CD8-positive, alpha-beta memory T cell (primary cell): ENCODE data around the gene ASIP. TPM values are rescaled to one million over a fixed set of nuclear protein-coding genes. Genes with fewer than 3 reads are reported as not detected.

ENCODE experiments used
- CTCF ChIA-PET: fragments of 350-600 bp; sonication (Branson Sonifier 250); formaldehyde crosslinking; loops from one replicate; lab custom pipeline; 2021; ENCODE audit warnings: antibody characterized with exemption; lab: Charles Lee
- POLR2A ChIA-PET: fragments of 350-600 bp; sonication (Branson Sonifier 250); formaldehyde crosslinking; loops from one replicate; lab custom pipeline; 2021; ENCODE audit warnings: antibody characterized with exemption; lab: Charles Lee
- DNase-seq, 5 donors: peaks; one replicate each; pipeline versions ENCODE4 v3.0.0 to v3.0.0-alpha.2; 2020 to 2022; ENCODE audit warnings: mixed read lengths in 1 of 5
- H3K27ac ChIP-seq: one replicate; pipeline ENCODE4 v1.7.0; 2013; ENCODE audit warnings: low read depth, mild to moderate bottlenecking, low read length, moderate library complexity
- H3K27me3 ChIP-seq: 2 replicates; pipeline ENCODE4 v1.7.0; 2013; ENCODE audit warnings: low read length, mild to moderate bottlenecking; ENCODE audit not compliant: insufficient read depth, poor library complexity, severe bottlenecking
- H3K36me3 ChIP-seq: 2 replicates; pipeline ENCODE4 v1.7.0; 2013; ENCODE audit warnings: mild to moderate bottlenecking, low read length, moderate library complexity; ENCODE audit not compliant: insufficient read depth
- H3K4me1 ChIP-seq: 2 replicates; pipeline ENCODE4 v1.7.0; 2013; ENCODE audit warnings: mild to moderate bottlenecking, low read length, moderate library complexity; ENCODE audit not compliant: insufficient read depth
- H3K4me3 ChIP-seq: 2 replicates; pipeline ENCODE4 v1.7.0; 2013; ENCODE audit warnings: mild to moderate bottlenecking, low read length
- H3K9me3 ChIP-seq: 2 replicates; pipeline ENCODE4 v1.7.0; 2013; ENCODE audit warnings: mild to moderate bottlenecking, low read length
- H3K27ac Mint-ChIP-seq, 8 donors: one replicate each; pipeline ENCODE4 v1.8.0; 2020 to 2021; ENCODE audit warnings: mixed read lengths in 8 of 8, mild to moderate bottlenecking in 6 of 8, inconsistent platforms in 3 of 8, moderate library complexity in 3 of 8
- H3K27me3 Mint-ChIP-seq, 2 donors: one replicate each; pipeline ENCODE4 v1.8.0; 2020 to 2021; ENCODE audit warnings: mixed read lengths in 2 of 2, mild to moderate bottlenecking in 1 of 2, moderate library complexity in 1 of 2
- H3K36me3 Mint-ChIP-seq, 3 donors: one replicate each; pipeline ENCODE4 v1.8.0; 2020 to 2021; ENCODE audit warnings: mixed read lengths in 3 of 3, inconsistent platforms in 1 of 3, mild to moderate bottlenecking in 1 of 3
- H3K4me1 Mint-ChIP-seq, 3 donors: one replicate each; pipeline ENCODE4 v1.8.0; 2020 to 2021; ENCODE audit warnings: mixed read lengths in 3 of 3, inconsistent platforms in 1 of 3, mild to moderate bottlenecking in 1 of 3
- H3K4me3 Mint-ChIP-seq, 7 donors: one replicate each; pipeline ENCODE4 v1.8.0; 2020 to 2021; ENCODE audit warnings: mixed read lengths in 7 of 7, mild to moderate bottlenecking in 6 of 7, moderate library complexity in 4 of 7, inconsistent platforms in 2 of 7
- H3K9me3 Mint-ChIP-seq, 5 donors: one replicate each; pipeline ENCODE4 v1.8.0; 2020 to 2022; ENCODE audit warnings: mixed read lengths in 5 of 5, mild to moderate bottlenecking in 3 of 5, moderate library complexity in 2 of 5, inconsistent platforms in 1 of 5
- polyA plus RNA-seq: library from polyadenylated mRNA; unstranded; fragments of 300-500 nt; fragmentation: Illumina TruSeq; gene quantifications from one replicate; pipeline ENCODE4 v1.2.3, GENCODE V29; 2021
- total RNA-seq, 2 experiments: library from RNA; stranded (reverse); gene quantifications; one replicate each; pipeline ENCODE4 v1.2.3, GENCODE V29; 2021

The ASIP gene
- total and polyA plus RNA-seq, 3 experiments from 2014 or later = not detected

DNA sequence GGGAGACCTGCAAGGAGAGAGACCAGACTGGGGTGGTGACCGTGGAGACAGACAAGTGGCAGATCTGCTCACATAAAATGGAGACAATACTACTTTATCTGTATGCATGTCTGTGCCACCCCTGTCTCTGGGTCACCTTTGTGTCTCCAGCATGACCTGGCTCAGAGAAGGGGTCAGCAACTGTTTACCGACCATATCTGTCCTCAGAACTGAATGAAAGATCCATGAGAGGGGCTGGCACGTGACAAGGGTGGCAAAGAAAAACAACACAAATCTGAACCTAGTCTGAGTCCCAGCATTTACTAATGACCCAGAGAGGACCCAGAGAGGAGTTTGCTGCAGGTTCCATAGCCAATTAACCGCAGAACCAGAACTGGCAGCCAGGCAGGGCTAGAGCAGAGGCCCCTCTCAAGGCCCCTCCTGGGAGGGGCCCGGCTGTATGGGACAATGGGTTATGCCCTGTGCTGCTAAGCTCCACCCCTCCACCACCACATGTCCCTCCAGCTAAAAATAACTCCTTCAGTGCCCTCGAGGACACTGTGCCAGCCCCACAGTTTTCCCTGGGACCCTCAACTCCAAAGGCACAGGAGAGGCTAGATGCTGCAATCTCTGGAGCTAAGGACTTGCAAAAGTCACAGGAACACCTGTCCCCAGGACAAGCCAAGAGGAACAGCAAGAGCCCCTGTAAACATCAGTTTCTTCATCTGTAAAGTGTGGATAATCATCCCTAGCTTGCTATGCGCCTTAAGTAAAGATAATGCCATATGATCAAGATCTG, 59.8 kb downstream of the ASIP start:
- POLR2A ChIA-PET = no interaction called here
- Mint-ChIP-seq H3K36me3 (peaks cover 0 to 4% (median 0%) of the 10 kb centered on the region in 3 donors), H3K27ac (peak overlapping the region in 4 of 8 donors; percentile 17 to 64 (median 34)), H3K4me3 (peak overlapping the region; percentile 9 to 90 (median 70)), H3K9me3 (no peaks in the 10 kb centered on the region), H3K27me3 (peaks cover 0 to 1% of the 10 kb centered on the region in 2 donors), H3K4me1 (peaks cover 11 to 21% (median 16%) of the 10 kb centered on the region in 3 donors)
- no peak overlapping the region for H3K27ac ChIP-seq
- no peak overlapping the region for H3K4me3 ChIP-seq
- H3K36me3 ChIP-seq = no peaks in the 10 kb centered on the region
- no peak for DNase-seq
- CTCF ChIA-PET = interaction anchor here (3.9 kb wide), 1 partner anchor 11 kb away, joined by 31 read pairs; no protein-coding TSS in a partner anchor
- H3K4me1 ChIP-seq = peaks cover 18% of the 10 kb centered on the region
- no peaks in the 10 kb centered on the region for H3K9me3 ChIP-seq
- no peaks in the 10 kb centered on the region for H3K27me3 ChIP-seq

DNA sequence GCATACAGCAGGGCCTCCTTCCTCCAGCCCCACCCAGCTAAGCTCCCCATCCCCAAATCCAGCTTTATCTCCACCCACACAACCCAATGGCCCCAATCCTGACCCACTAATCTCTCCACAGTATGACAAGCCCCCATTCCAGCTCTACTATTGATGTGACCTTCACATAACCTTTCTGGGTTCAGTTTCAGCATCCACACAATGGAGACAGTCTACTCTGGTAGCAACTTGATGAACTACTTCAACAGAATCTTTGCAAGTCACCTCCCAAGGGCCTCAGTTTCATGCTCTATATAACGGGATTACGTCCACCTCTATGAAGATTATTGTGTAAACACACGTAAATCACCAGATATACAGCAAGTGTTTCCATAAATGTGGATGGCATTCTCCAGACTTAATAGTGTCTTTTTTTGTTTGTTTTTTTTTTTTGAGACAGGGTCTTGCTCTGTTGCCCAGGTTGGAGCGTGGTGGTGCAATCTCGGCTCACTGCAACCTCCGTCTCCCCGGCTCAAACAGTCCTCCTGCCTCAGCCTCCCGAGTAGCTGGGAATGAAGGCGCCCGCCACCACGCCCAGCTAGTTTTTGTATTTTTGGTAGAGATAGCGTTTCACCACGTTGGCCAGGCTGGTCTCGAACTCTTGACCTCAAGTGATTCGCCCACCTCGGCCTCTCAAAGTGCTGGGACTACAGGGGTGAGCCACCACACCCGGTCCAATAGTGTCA, 60.5 kb downstream of the ASIP start:
- no peaks in the 10 kb centered on the region for H3K36me3 ChIP-seq
- Mint-ChIP-seq H3K4me1 (peaks cover 11 to 21% (median 16%) of the 10 kb centered on the region in 3 donors), H3K9me3 (no peaks in the 10 kb centered on the region), H3K27me3 (peaks cover 0 to 1% of the 10 kb centered on the region in 2 donors), H3K4me3 (peak overlapping the region; percentile 77 to 99 (median 80)), H3K36me3 (peaks cover 0 to 4% (median 0%) of the 10 kb centered on the region in 3 donors), H3K27ac (peak overlapping the region in 7 of 8 donors; percentile 17 to 87 (median 74))
- no peak overlapping the region for H3K27ac ChIP-seq
- DNase-seq = no peak
- H3K4me3 ChIP-seq = peak overlapping the region; percentile 94
- peaks cover 18% of the 10 kb centered on the region for H3K4me1 ChIP-seq
- H3K27me3 ChIP-seq = no peaks in the 10 kb centered on the region
- H3K9me3 ChIP-seq = no peaks in the 10 kb centered on the region
- ChIA-PET CTCF (interaction anchor here (3.9 kb wide), 1 partner anchor 10 kb away, joined by 31 read pairs; no protein-coding TSS in a partner anchor), POLR2A (no interaction called here)

DNA sequence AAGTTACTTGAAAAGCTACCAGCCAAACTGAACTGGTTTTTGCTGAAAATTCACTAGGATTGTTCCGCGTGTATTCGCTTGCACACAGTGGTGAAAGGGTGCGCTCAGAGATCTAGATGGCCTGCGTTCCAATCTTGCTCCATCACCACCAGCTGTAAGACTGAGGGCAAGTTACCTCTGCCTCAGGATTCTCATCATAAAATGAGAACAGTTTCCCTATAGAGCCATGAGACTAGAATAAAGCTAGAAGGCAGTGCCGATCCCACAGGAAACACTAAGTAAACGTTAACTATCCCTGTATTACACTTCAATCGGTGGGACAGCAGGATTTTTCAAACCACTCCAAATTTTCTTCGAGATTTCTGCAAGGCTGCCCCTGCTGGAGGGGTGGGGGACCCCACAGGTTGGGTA, 61.1 kb downstream of the ASIP start:
- H3K4me1 ChIP-seq = peaks cover 18% of the 10 kb centered on the region
- no peaks in the 10 kb centered on the region for H3K27me3 ChIP-seq
- Mint-ChIP-seq H3K4me3 (peak overlapping the region; percentile 77 to 99 (median 80)), H3K27me3 (peaks cover 0 to 1% of the 10 kb centered on the region in 2 donors), H3K9me3 (no peaks in the 10 kb centered on the region), H3K4me1 (peaks cover 11 to 21% (median 16%) of the 10 kb centered on the region in 3 donors), H3K27ac (peak overlapping the region in 7 of 8 donors; percentile 50 to 87 (median 84)), H3K36me3 (peaks cover 0 to 4% (median 0%) of the 10 kb centered on the region in 3 donors)
- H3K9me3 ChIP-seq = no peaks in the 10 kb centered on the region
- peak overlapping the region; percentile 94 for H3K4me3 ChIP-seq
- no peak for DNase-seq
- H3K36me3 ChIP-seq = no peaks in the 10 kb centered on the region
- peak overlapping the region; percentile 84 for H3K27ac ChIP-seq
- ChIA-PET CTCF (interaction anchor here (0.9 to 3.9 kb wide), 2 partner anchors 10 to 220 kb away, joined by 3 to 31 read pairs; no protein-coding TSS in a partner anchor), POLR2A (interaction anchor here (1.0 to 1.2 kb wide), 3 partner anchors 11 to 214 kb away, joined by 3 read pairs; no protein-coding TSS in a partner anchor)

DNA sequence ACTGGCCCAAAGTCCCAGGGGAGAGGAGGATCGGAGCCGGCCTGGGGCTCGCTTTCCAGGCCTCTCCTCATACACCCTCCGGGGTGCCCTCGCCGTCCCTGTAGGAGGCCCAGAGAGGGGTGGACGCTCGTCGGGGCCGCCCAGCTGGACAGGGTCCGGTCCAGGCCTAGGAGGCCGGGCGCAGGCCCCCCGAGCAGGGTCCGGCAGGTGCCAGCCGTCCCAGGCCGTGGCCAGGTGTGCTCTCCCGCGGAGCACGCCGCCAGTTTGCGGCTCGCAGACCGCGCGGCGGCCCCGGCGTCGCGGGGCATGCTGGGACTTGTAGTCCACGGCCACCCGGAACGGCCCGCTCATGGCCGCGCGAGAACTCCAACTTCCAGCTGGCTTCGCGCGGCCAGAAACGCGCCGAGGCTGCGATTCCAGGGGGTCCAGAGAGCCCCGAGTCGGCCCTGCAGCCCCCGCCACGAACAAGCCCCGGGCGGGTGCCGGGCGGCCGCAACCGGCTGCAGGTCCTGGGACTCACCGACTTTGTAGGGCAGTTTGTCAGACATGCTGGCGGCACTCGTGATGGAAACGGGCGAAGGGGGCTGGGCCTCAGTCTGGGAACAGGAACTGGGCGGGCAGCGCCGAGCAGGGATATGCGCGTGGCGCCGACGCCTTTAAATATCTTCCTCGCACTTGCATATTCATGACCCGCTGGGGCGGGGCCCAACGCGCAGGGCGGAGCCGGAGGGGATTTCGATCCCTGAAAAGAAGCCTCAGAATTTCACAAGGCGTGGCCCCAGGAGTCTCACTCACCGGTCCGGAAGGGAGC, 61.7 kb downstream of the ASIP start, which contains the start of gene AHCY:
Gene AHCY, minus strand, starts transcription at position 633 of the 811 bp plus-strand sequence. Its CDS starts 85 bp downstream, at position 548.
- peak; percentile 90 to 93 (median 93) for DNase-seq
- Mint-ChIP-seq H3K4me3 (peak within 1 kb of the TSS; percentile 90 to 99 (median 95)), H3K4me1 (peaks cover 11 to 21% (median 16%) of the 10 kb centered on the region in 3 donors), H3K27ac (peak within 1 kb of the TSS; percentile 83 to 98 (median 94)), H3K27me3 (peaks cover 0 to 1% of the 10 kb centered on the region in 2 donors), H3K36me3 (peaks cover 0 to 4% (median 0%) of the 10 kb centered on the region in 3 donors), H3K9me3 (no peaks in the 10 kb centered on the region)
- H3K9me3 ChIP-seq = no peaks in the 10 kb centered on the region
- peak within 1 kb of the TSS; percentile 84 for H3K27ac ChIP-seq
- H3K36me3 ChIP-seq = no peaks in the 10 kb centered on the region
- ChIA-PET POLR2A (interaction anchor here (1.0 to 1.2 kb wide), 3 partner anchors 10 to 214 kb away, joined by 3 read pairs; no protein-coding TSS in a partner anchor), CTCF (interaction anchor here (0.6 to 3.9 kb wide), 3 partner anchors 9 to 467 kb away, joined by 3 to 31 read pairs (median 3); no protein-coding TSS in a partner anchor)
- peak within 1 kb of the TSS; percentile 94 for H3K4me3 ChIP-seq
- peaks cover 18% of the 10 kb centered on the region for H3K4me1 ChIP-seq
- H3K27me3 ChIP-seq = no peaks in the 10 kb centered on the region

DNA sequence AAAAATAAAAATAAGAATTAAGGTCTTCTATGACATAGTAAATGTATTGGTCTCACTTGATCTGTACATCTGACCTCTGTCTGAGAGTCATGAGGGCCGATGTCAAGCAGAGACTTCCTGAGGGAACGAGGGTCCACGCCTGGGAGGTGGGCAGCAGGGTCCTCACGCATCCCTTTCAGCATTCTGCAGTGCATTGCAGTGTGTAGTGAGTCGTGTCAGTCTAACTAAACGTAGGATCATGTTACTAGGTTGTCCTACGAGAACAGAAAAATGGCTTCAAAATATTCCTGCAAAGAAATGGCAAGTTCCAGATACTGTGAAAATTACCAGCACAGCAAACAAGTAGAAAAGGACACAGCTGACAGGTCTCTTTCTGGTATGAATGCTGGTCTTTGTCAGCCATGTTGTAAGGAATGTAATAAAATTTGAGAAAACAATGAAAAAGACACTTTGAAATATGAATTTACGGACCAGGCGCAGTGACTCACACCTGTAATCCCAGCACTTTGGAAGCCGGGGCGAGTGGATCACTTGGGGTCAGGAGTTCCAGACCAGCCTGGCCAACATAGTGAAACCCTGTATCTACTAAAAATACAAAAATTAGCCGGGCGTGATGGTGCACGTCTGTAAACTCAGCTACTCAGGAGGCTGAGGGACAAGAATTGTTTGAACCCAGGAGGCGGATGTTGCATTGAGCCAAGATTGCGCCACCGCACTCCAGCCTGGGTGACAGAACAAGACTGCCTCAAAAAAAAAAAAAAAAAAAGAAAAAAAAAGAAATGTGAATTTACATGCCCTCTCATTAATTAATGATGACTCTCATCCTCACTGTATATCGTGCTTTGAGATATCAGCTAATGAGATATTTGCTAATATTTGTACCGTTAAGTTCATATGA, 64.4 kb downstream of the ASIP start:
- H3K4me1 Mint-ChIP-seq = peaks cover 11 to 21% (median 16%) of the 10 kb centered on the region in 3 donors
- H3K9me3 ChIP-seq = no peaks in the 10 kb centered on the region
- H3K9me3 Mint-ChIP-seq = no peaks in the 10 kb centered on the region
- H3K27me3 Mint-ChIP-seq = peaks cover 1 to 4% of the 10 kb centered on the region in 2 donors
- CTCF ChIA-PET = no interaction called here
- no peaks in the 10 kb centered on the region for H3K27me3 ChIP-seq
- no peak overlapping the region for H3K4me3 ChIP-seq
- peak overlapping the region in 1 of 7 donors; percentile 34 for H3K4me3 Mint-ChIP-seq
- H3K36me3 Mint-ChIP-seq = peaks cover 0 to 4% (median 0%) of the 10 kb centered on the region in 3 donors
- no peak overlapping the region for H3K27ac Mint-ChIP-seq
- no peaks in the 10 kb centered on the region for H3K36me3 ChIP-seq
- H3K4me1 ChIP-seq = peaks cover 18% of the 10 kb centered on the region
- DNase-seq = no peak
- no peak overlapping the region for H3K27ac ChIP-seq
- POLR2A ChIA-PET = no interaction called here

DNA sequence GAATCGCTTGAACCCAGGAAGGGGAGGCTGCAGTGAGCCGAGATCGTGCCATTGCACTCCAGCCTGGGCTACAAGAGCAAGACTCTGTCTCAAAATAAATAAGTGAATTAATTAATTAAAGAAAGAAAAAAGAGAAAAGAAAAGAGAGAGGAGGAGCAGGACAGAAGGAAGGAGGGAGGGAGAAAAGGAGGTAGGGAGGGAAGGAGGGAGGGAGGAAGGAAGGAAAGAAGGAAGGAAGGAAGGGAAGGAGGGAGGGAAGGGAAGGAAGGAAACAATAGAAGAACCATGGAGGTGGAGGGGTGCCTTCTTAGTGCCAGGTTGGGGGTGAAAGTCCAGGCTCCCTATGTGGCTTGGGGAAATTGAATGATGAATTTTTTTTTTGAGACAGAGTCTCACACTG, 68.5 kb downstream of the ASIP start:
- ChIA-PET POLR2A (no interaction called here), CTCF (interaction anchor here (1.1 kb wide), 1 partner anchor 457 kb away, joined by 3 read pairs; no protein-coding TSS in a partner anchor)
- no peak overlapping the region for H3K4me3 ChIP-seq
- H3K9me3 ChIP-seq = no peaks in the 10 kb centered on the region
- Mint-ChIP-seq H3K27ac (no peak overlapping the region), H3K4me1 (peaks cover 6 to 13% (median 12%) of the 10 kb centered on the region in 3 donors), H3K4me3 (no peak overlapping the region), H3K9me3 (no peaks in the 10 kb centered on the region), H3K27me3 (peaks cover 2 to 20% of the 10 kb centered on the region in 2 donors), H3K36me3 (no peaks in the 10 kb centered on the region)
- H3K36me3 ChIP-seq = no peaks in the 10 kb centered on the region
- no peak overlapping the region for H3K27ac ChIP-seq
- peaks cover 7% of the 10 kb centered on the region for H3K27me3 ChIP-seq
- H3K4me1 ChIP-seq = peaks cover 9% of the 10 kb centered on the region
- DNase-seq = no peak
